ENCODE results near the gene OAS1. TPM values are rescaled to one million over a fixed set of nuclear protein-coding genes. Genes with fewer than 3 reads are reported as not detected.

OAS1 gene
- total and polyA plus RNA-seq, 9 of the 15 experiments (the other 6 are each of a cell fraction or from before 2014, with no cell fraction given): 0.06 to 0.25 TPM; not detected in 7

- H3K4me3 ChIP-seq: no peak overlapping the region
- in situ Hi-C loops (cut with MboI) (no loop called here), intact Hi-C loops (cut with micrococcal nuclease) (no loop called here)
- H3K4me2 ChIP-seq (ENCODE audit: insufficient read depth, low read length): no peak overlapping the region
- no peaks in the 10 kb centered on the region for H3K9me1 ChIP-seq (ENCODE audit: control insufficient read depth, insufficient read depth, low read length)
- no TSS peak for BruUV-seq (replicated peaks)
- H3K27ac ChIP-seq (ENCODE audit: extremely low read depth, low read depth, low read length): no peak overlapping the region
- ChIA-PET POLR2A (no interaction called here), CTCF (ENCODE audit: low intra/inter-chr PET ratio) (no interaction called here)
- no peaks in the 10 kb centered on the region for H3K79me2 ChIP-seq (ENCODE audit: control insufficient read depth, insufficient read depth, low read length)
- H3K36me3 ChIP-seq (ENCODE audit: control insufficient read depth, insufficient read depth, low read length): no peaks in the 10 kb centered on the region
- WGBS (ENCODE audit: insufficient coverage, low coverage, missing lambda C conversion rate): 3% methylated on average over 3 of the region's 3 CpGs
- no peak for FAIRE-seq
- DNase-seq (ENCODE audit: extremely low read depth in 1 of 4, low spot score in 3 of 4): no peak
- H3K9ac ChIP-seq (ENCODE audit: insufficient read depth in 1 of 2, low read depth in 2 of 2, low read length in 2 of 2): no peak overlapping the region
- no peaks in the 10 kb centered on the region for H4K20me1 ChIP-seq (replicated peaks; ENCODE audit: control insufficient read depth, insufficient read depth, low read length)
- H3K9me3 ChIP-seq (replicated peaks; ENCODE audit: control insufficient read depth, insufficient read depth, low read depth, low read length): no peaks in the 10 kb centered on the region; the same call in 1 of the 2 replicates
- H3K4me1 ChIP-seq (replicated peaks in 1 of 2; ENCODE audit: control insufficient read depth in 2 of 2, insufficient read depth in 2 of 2, low read length in 2 of 2): no peaks in the 10 kb centered on the region
- H3K27me3 ChIP-seq (ENCODE audit: control insufficient read depth in 2 of 2, insufficient read depth in 2 of 2, low read length in 2 of 2): no peaks in the 10 kb centered on the region
- no peak for ATAC-seq
- no peak overlapping the region for H2AFZ ChIP-seq (ENCODE audit: low read depth, low read length)
- no peak for TF ChIP-seq KLF13 (tag; IDR thresholded peaks at IDR 0.05; ENCODE audit: borderline replicate concordance, low read depth)
- 0 out of 4 replicates have a peak, but pooled peaks of 1 of the 2 experiments have one; percentile 11 for TF ChIP-seq KDM1A (IDR thresholded peaks at IDR 0.05)
- no peak for TF ChIP-seq RBM34 (IDR thresholded peaks at IDR 0.05; ENCODE audit: borderline replicate concordance, insufficient read depth, low read length)
- TF ChIP-seq ADNP (tag; IDR thresholded peaks at IDR 0.05): peak; percentile 53; the same call in 1 of the 2 replicates
- TF ChIP-seq RBM25 (IDR thresholded peaks at IDR 0.05; ENCODE audit: low read depth, low read length, severe bottlenecking): peak; percentile 28
- peak; percentile 48; the same call in 1 of the 2 replicates for TF ChIP-seq BCOR (IDR thresholded peaks at IDR 0.05)
Observed at GRCh38 chr12:112929715-112930114, 23.0 kb downstream of the OAS1 start.

GRCh38 chr12:112930350-112930749, 23.6 kb downstream of the OAS1 start:
- DNase-seq (ENCODE audit: extremely low read depth in 1 of 4, low spot score in 3 of 4): no peak
- WGBS (ENCODE audit: insufficient coverage, low coverage, missing lambda C conversion rate): 0% methylated on average over 2 of the region's 2 CpGs
- Histone ChIP-seq H3K4me3 (no peak overlapping the region), H4K20me1 (replicated peaks; ENCODE audit: control insufficient read depth, insufficient read depth, low read length) (no peaks in the 10 kb centered on the region), H3K27me3 (ENCODE audit: control insufficient read depth in 2 of 2, insufficient read depth in 2 of 2, low read length in 2 of 2) (no peaks in the 10 kb centered on the region), H3K36me3 (ENCODE audit: control insufficient read depth, insufficient read depth, low read length) (no peaks in the 10 kb centered on the region), H3K9ac (ENCODE audit: insufficient read depth in 1 of 2, low read depth in 2 of 2, low read length in 2 of 2) (no peak overlapping the region), H3K27ac (ENCODE audit: extremely low read depth, low read depth, low read length) (no peak overlapping the region), H3K9me1 (ENCODE audit: control insufficient read depth, insufficient read depth, low read length) (no peaks in the 10 kb centered on the region), H3K9me3 (replicated peaks; ENCODE audit: control insufficient read depth, insufficient read depth, low read depth, low read length) (no peaks in the 10 kb centered on the region; the same call in 1 of the 2 replicates), H3K79me2 (ENCODE audit: control insufficient read depth, insufficient read depth, low read length) (no peaks in the 10 kb centered on the region), H3K4me2 (ENCODE audit: insufficient read depth, low read length) (no peak overlapping the region), H3K4me1 (replicated peaks in 1 of 2; ENCODE audit: control insufficient read depth in 2 of 2, insufficient read depth in 2 of 2, low read length in 2 of 2) (no peaks in the 10 kb centered on the region), H2AFZ (ENCODE audit: low read depth, low read length) (no peak overlapping the region)
- intact Hi-C loops (cut with micrococcal nuclease) (no loop called here), in situ Hi-C loops (cut with MboI) (no loop called here)
- CTCF ChIA-PET (ENCODE audit: low intra/inter-chr PET ratio): no interaction called here
- POLR2A ChIA-PET: interaction anchor here (0.6 kb wide), 1 partner anchor 306 kb away, joined by 3 read pairs; no protein-coding TSS in a partner anchor
- no peak for ATAC-seq
- TF ChIP-seq ILK (tag; IDR thresholded peaks at IDR 0.05; ENCODE audit: borderline replicate concordance, low read depth): no peak
- no peak for TF ChIP-seq DNMT1 (IDR thresholded peaks at IDR 0.05)
- TF ChIP-seq PML (IDR thresholded peaks at IDR 0.05; ENCODE audit: low read length): no peak
- TF ChIP-seq MCM3 (IDR thresholded peaks at IDR 0.05): no peak
- no peak for TF ChIP-seq NRF1 (conservative IDR thresholded peaks at IDR 0.05 in 1 of 2, IDR thresholded peaks at IDR 0.05 in 1 of 2)
- TF ChIP-seq SLC30A9 (CRISPR knock-in tag; IDR thresholded peaks at IDR 0.05): no peak
- no peak for TF ChIP-seq BMI1 (IDR thresholded peaks at IDR 0.05; ENCODE audit: low read length)
- no peak for TF ChIP-seq NFXL1 (CRISPR knock-in tag; IDR thresholded peaks at IDR 0.05)
- TF ChIP-seq LCOR (CRISPR knock-in tag; IDR thresholded peaks at IDR 0.05): no peak
- TF ChIP-seq ZHX1 (conservative IDR thresholded peaks at IDR 0.05; ENCODE audit: low read length): no peak
- no peak for TF ChIP-seq NFIX (CRISPR knock-in tag; IDR thresholded peaks at IDR 0.05; ENCODE audit: low read depth)
- FAIRE-seq: no peak
- BruUV-seq (replicated peaks): no TSS peak
